HepG2 (cell line): ENCODE measurements around the gene HOXD3. TPM values are rescaled to one million over a fixed set of nuclear protein-coding genes. Genes with fewer than 3 reads are reported as not detected.

Source experiments
- FLYWCH1 ChIP-seq: sonication (generic); formaldehyde crosslinking; IDR thresholded peaks from 2 replicates; pipeline ENCODE4 v1.8.1; 2023; ENCODE audit warnings: mild to moderate bottlenecking, missing genetic modification reagents
- FOXJ3 ChIP-seq: sonication (generic); formaldehyde crosslinking; IDR thresholded peaks from 2 replicates; pipeline ENCODE4 v1.4.0; 2020; ENCODE audit warnings: missing genetic modification reagents, mild to moderate bottlenecking, borderline replicate concordance
- NFIC ChIP-seq: IDR thresholded peaks from 2 replicates; pipeline ENCODE4 v1.6.1; 2012; ENCODE audit warnings: mild to moderate bottlenecking, low read length, inconsistent platforms
- NR2F6 ChIP-seq, 2 experiments: IDR thresholded peaks; 2 replicates each; pipeline ENCODE4 v1.6.1; 2016; ENCODE audit warnings: antibody characterized with exemption in 1 of 2, mild to moderate bottlenecking in 1 of 2
- NRL ChIP-seq: sonication (generic); formaldehyde crosslinking; IDR thresholded peaks from 2 replicates; pipeline ENCODE4 v1.5.0; 2020; ENCODE audit warnings: missing genetic modification reagents, mild to moderate bottlenecking, moderate library complexity, borderline replicate concordance
- RBM22 ChIP-seq: fragments of 200-400 bp; formaldehyde crosslinking; optimal IDR thresholded peaks from 2 replicates; pipeline ENCODE3; 2017; ENCODE audit warnings: mild to moderate bottlenecking, low read length, moderate library complexity
- RXRB ChIP-seq: IDR thresholded peaks from 2 replicates; pipeline ENCODE4 v1.6.1; 2016; ENCODE audit warnings: borderline replicate concordance, missing genetic modification reagents, missing compliant biosample characterization
- ZNF12 ChIP-seq: sonication (generic); formaldehyde crosslinking; IDR thresholded peaks from 2 replicates; pipeline ENCODE4 v1.5.0; 2020; ENCODE audit warnings: missing genetic modification reagents
- ZNF18 ChIP-seq: sonication (generic); formaldehyde crosslinking; IDR thresholded peaks from 2 replicates; pipeline ENCODE4 v1.8.0; 2022; ENCODE audit warnings: mild to moderate bottlenecking, missing genetic modification reagents; ENCODE audit not compliant: insufficient replicate concordance
- ZNF256 ChIP-seq: sonication (generic); formaldehyde crosslinking; conservative IDR thresholded peaks from 2 replicates; pipeline ENCODE4 v1.4.0; 2020; ENCODE audit warnings: missing genetic modification reagents
- ZNF280B ChIP-seq: sonication (generic); formaldehyde crosslinking; IDR thresholded peaks from 2 replicates; pipeline ENCODE4 v1.5.0; 2020; ENCODE audit warnings: missing genetic modification reagents, mild to moderate bottlenecking, borderline replicate concordance
- ZNF619 ChIP-seq: sonication (generic); formaldehyde crosslinking; IDR thresholded peaks from 2 replicates; pipeline ENCODE4 v1.4.0; 2020; ENCODE audit warnings: mild to moderate bottlenecking, missing genetic modification reagents
- ZNF83 ChIP-seq: sonication (generic); formaldehyde crosslinking; IDR thresholded peaks from 2 replicates; pipeline ENCODE4 v1.4.0; 2020; ENCODE audit warnings: missing genetic modification reagents, mild to moderate bottlenecking, borderline replicate concordance
- polyA plus RNA-seq, 8 experiments: library from polyadenylated mRNA; depleted of rRNA in 3 of 8; stranded (reverse) in 7 of 8; unstranded in 1 of 8; fragments of >200 nt; fragmentation: Illumina TruSeq in 4 of 8; extraction: Trizol in 4 of 8; gene quantifications; 2 replicates each; pipeline versions ENCODE4 v1.2.1 to v1.2.3, GENCODE V29; 2011 to 2016; ENCODE audit warnings: low read depth in 4 of 8, missing spikeins in 1 of 8, mixed read lengths in 1 of 8; ENCODE audit not compliant: insufficient read depth in 1 of 8
- total RNA-seq, 5 experiments: library from RNA; depleted of rRNA; stranded (reverse); fragments of >200 nt; fragmentation: Illumina TruSeq; extraction: Trizol; gene quantifications; 2 replicates each; pipeline ENCODE4 v1.2.3, GENCODE V29; 2016; ENCODE audit warnings: low read depth in 1 of 5
- TF ChIP-seq, protein P1 (sequence below): sonication (generic); formaldehyde crosslinking; IDR thresholded peaks from 2 replicates; pipeline ENCODE4 v1.8.1; 2023; ENCODE audit warnings: missing genetic modification reagents, inconsistent platforms, borderline replicate concordance
- TF ChIP-seq, protein P2 (sequence below): sonication (generic); formaldehyde crosslinking; IDR thresholded peaks from 2 replicates; pipeline ENCODE4 v1.4.0; 2020; ENCODE audit warnings: missing genetic modification reagents

The HOXD3 gene
- total and polyA plus RNA-seq, 2 of the 13 experiments (the other 11 are each of a cell fraction or from before 2014, with no cell fraction given): 0.05 to 0.09 TPM

GRCh38 chr2:176174824-176175708, 18.0 kb downstream of the HOXD3 start (continued):
- TF ChIP-seq ZNF280B (CRISPR knock-in tag) (no peak), ZNF18 (CRISPR knock-in tag) (no peak), ZNF619 (0 out of 2 replicates have a peak, but pooled peaks have one; percentile 57), RBM22 (no peak), NRL (CRISPR knock-in tag) (no peak), ZNF12 (CRISPR knock-in tag) (no peak), ZNF83 (CRISPR knock-in tag) (no peak), ZNF256 (CRISPR knock-in tag) (no peak), FOXJ3 (CRISPR knock-in tag) (no peak), FLYWCH1 (CRISPR knock-in tag) (no peak), RXRB (CRISPR knock-in tag) (0 out of 2 replicates have a peak, but pooled peaks have one; percentile 7), NR2F6 (IDR thresholded peaks at IDR 0.05) (no peak), NR2F6 (CRISPR knock-in tag; IDR thresholded peaks at IDR 0.05) (peak; percentile 50; the same call in 1 of the 2 replicates), NFIC (no peak)
- TF ChIP-seq, protein P1, sequence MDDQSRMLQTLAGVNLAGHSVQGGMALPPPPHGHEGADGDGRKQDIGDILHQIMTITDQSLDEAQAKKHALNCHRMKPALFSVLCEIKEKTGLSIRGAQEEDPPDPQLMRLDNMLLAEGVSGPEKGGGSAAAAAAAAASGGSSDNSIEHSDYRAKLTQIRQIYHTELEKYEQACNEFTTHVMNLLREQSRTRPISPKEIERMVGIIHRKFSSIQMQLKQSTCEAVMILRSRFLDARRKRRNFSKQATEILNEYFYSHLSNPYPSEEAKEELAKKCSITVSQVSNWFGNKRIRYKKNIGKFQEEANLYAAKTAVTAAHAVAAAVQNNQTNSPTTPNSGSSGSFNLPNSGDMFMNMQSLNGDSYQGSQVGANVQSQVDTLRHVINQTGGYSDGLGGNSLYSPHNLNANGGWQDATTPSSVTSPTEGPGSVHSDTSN (CRISPR knock-in tag): no peak
- TF ChIP-seq, protein P2, sequence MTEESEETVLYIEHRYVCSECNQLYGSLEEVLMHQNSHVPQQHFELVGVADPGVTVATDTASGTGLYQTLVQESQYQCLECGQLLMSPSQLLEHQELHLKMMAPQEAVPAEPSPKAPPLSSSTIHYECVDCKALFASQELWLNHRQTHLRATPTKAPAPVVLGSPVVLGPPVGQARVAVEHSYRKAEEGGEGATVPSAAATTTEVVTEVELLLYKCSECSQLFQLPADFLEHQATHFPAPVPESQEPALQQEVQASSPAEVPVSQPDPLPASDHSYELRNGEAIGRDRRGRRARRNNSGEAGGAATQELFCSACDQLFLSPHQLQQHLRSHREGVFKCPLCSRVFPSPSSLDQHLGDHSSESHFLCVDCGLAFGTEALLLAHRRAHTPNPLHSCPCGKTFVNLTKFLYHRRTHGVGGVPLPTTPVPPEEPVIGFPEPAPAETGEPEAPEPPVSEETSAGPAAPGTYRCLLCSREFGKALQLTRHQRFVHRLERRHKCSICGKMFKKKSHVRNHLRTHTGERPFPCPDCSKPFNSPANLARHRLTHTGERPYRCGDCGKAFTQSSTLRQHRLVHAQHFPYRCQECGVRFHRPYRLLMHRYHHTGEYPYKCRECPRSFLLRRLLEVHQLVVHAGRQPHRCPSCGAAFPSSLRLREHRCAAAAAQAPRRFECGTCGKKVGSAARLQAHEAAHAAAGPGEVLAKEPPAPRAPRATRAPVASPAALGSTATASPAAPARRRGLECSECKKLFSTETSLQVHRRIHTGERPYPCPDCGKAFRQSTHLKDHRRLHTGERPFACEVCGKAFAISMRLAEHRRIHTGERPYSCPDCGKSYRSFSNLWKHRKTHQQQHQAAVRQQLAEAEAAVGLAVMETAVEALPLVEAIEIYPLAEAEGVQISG (CRISPR knock-in tag): no peak
